ENCODE results near the gene PLPP2. TPM values are rescaled to one million over a fixed set of nuclear protein-coding genes. Genes with fewer than 3 reads are reported as not detected.

The PLPP2 gene
- total RNA-seq (2014; rRNA removed) (not detected in 2 replicates), Bru-seq, nascent RNA (not detected), BruChase-seq, experiment 1, labeled RNA remaining after a 6-hour chase (not detected), BruChase-seq, experiment 2, labeled RNA remaining after a 2-hour chase (not detected)
- long read RNA-seq: 0 reads

DNA sequence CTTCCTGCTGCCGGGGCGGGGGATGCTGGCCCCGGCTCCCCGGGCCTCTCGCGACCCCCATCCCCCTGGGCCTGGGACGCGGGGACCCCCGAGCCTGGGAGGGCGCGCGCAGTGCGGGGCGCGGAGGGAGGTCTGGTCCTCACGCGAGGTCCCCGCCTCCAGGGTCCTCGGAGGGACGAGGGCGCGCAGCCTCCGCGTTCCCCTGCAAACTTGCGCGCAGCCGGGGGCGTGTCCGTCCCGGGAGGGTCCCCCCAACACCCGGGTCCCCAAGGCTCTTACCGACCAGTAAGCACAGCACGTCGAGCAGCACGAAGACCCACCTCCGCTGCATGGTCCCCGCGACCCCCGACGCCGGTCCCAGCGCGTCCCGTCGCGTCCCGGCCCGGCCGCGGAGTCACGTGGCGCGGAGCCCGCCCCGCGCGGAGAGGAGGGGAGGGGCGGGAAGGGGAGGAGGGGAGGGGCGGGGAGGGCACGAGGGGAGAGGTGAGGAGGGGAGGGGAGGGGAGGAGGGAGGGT lies at the start of gene PLPP2:
Gene PLPP2 (minus strand): TSS at position 398 of the 516 bp plus-strand sequence. CDS start 67 bp downstream, at position 331.
- Histone ChIP-seq H3K9me2 (replicated peaks; ENCODE audit: low read length) (no peaks in the 10 kb centered on the region), H3K27ac (ENCODE audit: low read length) (no peak within 1 kb of the TSS), H3K4me2 (ENCODE audit: low read length) (no peak within 1 kb of the TSS), H3K4me3 (ENCODE audit: low read length) (no peak within 1 kb of the TSS), H3K9me3 (ENCODE audit: low read length) (no peaks in the 10 kb centered on the region), H4K20me1 (ENCODE audit: low read length) (no peaks in the 10 kb centered on the region), H2AFZ (ENCODE audit: low read length) (no peak within 1 kb of the TSS), H3K36me3 (ENCODE audit: low read depth, low read length) (no peaks in the 10 kb centered on the region), H3F3A (ENCODE audit: low read length, unreplicated experiment) (no peaks in the 10 kb centered on the region), H3K4me1 (ENCODE audit: insufficient read depth, low read length) (no peaks in the 10 kb centered on the region), H3K79me2 (ENCODE audit: low read length) (no peaks in the 10 kb centered on the region), H3K9ac (ENCODE audit: low read length) (no peak within 1 kb of the TSS), H3K27me3 (ENCODE audit: low read length) (no peaks in the 10 kb centered on the region)
- ATAC-seq: no peak
- ChIA-PET CTCF (no interaction called here), POLR2A (ENCODE audit: unreplicated experiment) (no interaction called here)
- intact Hi-C loops (cut with micrococcal nuclease): no loop called here
- no TSS peak for BruUV-seq (replicated peaks)
- TF ChIP-seq EZH2 (IDR thresholded peaks at IDR 0.05; ENCODE audit: low read length, unreplicated experiment) (no peak), EZH2phosphoT487 (IDR thresholded peaks at IDR 0.05; ENCODE audit: borderline replicate concordance, low read length) (no peak)
- TF ChIP-seq, protein P1, sequence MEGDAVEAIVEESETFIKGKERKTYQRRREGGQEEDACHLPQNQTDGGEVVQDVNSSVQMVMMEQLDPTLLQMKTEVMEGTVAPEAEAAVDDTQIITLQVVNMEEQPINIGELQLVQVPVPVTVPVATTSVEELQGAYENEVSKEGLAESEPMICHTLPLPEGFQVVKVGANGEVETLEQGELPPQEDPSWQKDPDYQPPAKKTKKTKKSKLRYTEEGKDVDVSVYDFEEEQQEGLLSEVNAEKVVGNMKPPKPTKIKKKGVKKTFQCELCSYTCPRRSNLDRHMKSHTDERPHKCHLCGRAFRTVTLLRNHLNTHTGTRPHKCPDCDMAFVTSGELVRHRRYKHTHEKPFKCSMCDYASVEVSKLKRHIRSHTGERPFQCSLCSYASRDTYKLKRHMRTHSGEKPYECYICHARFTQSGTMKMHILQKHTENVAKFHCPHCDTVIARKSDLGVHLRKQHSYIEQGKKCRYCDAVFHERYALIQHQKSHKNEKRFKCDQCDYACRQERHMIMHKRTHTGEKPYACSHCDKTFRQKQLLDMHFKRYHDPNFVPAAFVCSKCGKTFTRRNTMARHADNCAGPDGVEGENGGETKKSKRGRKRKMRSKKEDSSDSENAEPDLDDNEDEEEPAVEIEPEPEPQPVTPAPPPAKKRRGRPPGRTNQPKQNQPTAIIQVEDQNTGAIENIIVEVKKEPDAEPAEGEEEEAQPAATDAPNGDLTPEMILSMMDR (conservative IDR thresholded peaks at IDR 0.05; ENCODE audit: low read depth, low read length): no peak
- DNase-seq: no peak

DNA sequence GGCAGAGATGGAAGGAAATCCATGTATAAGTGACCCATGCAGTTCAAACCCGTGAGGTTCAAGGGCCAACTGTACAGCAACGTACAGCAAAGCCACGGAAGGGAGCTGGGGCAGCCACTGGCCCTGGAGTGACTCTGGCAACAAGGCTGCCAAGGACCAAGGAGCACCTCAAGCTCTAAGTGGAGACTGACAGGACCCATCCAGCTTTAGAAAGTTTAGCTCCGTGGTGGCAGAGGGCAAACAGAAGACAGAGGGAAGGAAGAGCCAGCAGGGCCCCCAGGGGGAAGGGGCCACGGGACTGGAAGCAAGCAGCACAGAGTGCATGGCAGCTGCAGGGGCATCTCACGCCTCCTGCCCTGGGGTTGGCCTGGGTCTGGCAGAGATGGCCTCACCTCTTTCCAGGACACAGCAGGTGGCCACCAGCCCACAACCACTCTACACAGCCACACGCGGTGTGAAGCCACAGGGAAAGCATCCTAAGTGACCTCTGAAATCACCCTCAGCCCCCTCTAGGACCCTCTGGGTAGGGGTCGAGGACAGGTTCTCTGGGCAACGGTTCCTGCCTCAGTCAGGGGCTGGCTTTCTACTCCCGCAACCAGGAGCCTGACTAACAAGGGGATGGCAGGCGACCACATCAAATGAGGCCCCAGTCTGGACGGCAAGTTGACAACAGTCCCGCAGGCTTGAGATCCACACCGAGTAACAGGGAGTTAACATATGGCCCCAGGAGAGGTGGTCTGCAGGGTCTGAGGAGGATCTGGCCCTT lies 49.6 kb upstream of the PLPP2 start:
- ATAC-seq (no peak), DNase-seq (no peak)
- Histone ChIP-seq H4K20me1 (ENCODE audit: low read length) (peaks cover 21% of the 10 kb centered on the region; the same call in 1 of the 2 replicates), H3K9me2 (replicated peaks; ENCODE audit: low read length) (no peaks in the 10 kb centered on the region), H3K4me2 (ENCODE audit: low read length) (no peak overlapping the region), H3K9ac (ENCODE audit: low read length) (no peak overlapping the region), H3K4me3 (ENCODE audit: low read length) (no peak overlapping the region), H3K36me3 (ENCODE audit: low read depth, low read length) (no peaks in the 10 kb centered on the region), H3K79me2 (ENCODE audit: low read length) (peaks cover 42% of the 10 kb centered on the region), H2AFZ (ENCODE audit: low read length) (no peak overlapping the region), H3K27ac (ENCODE audit: low read length) (no peak overlapping the region), H3K9me3 (ENCODE audit: low read length) (no peaks in the 10 kb centered on the region), H3K4me1 (ENCODE audit: insufficient read depth, low read length) (peaks cover 25% of the 10 kb centered on the region), H3K27me3 (ENCODE audit: low read length) (no peaks in the 10 kb centered on the region), H3F3A (ENCODE audit: low read length, unreplicated experiment) (no peaks in the 10 kb centered on the region)
- ChIA-PET POLR2A (ENCODE audit: unreplicated experiment) (no interaction called here), CTCF (no interaction called here)
- BruUV-seq (replicated peaks): no TSS peak
- TF ChIP-seq, protein P1 (conservative IDR thresholded peaks at IDR 0.05; ENCODE audit: low read depth, low read length): no peak
- TF ChIP-seq EZH2 (IDR thresholded peaks at IDR 0.05; ENCODE audit: low read length, unreplicated experiment) (no peak), EZH2phosphoT487 (IDR thresholded peaks at IDR 0.05; ENCODE audit: borderline replicate concordance, low read length) (no peak)
- intact Hi-C loops (cut with micrococcal nuclease): no loop called here

All from PC-3 (cell line).